RWPE2 (cell line): Measurements from ENCODE around the gene LTC4S.

Experiments used
- ATAC-seq: fragments of 200-7000 bp; cut with Tn5 transposase; 3 replicates; pipeline ENCODE4 v1.9.1; 2021; ENCODE audit warnings: low read depth
- DNase-seq: peaks from one replicate; pipeline ENCODE4 v3.0.0-alpha.2; 2020; ENCODE audit warnings: low spot score
- H3K27ac ChIP-seq: fragments of 450-650 bp; 2 replicates; pipeline ENCODE4 v1.5.1; 2017; ENCODE audit warnings: mild to moderate bottlenecking; ENCODE audit not compliant: poor library complexity, severe bottlenecking
- H3K27me3 ChIP-seq: fragments of 250-450 bp; sonication (Bioruptor Pico); 2 replicates; pipeline ENCODE4 v1.5.1; 2021; ENCODE audit warnings: mild to moderate bottlenecking, moderate library complexity; ENCODE audit not compliant: insufficient read depth, poor library complexity, severe bottlenecking
- H3K36me3 ChIP-seq: fragments of 250-450 bp; sonication (Bioruptor Pico); 2 replicates; pipeline ENCODE4 v1.5.1; 2020; ENCODE audit warnings: low read depth, mild to moderate bottlenecking, moderate library complexity
- H3K4me1 ChIP-seq: fragments of 250-450 bp; sonication (Bioruptor Pico); 2 replicates; pipeline ENCODE4 v1.5.1; 2021; ENCODE audit warnings: mild to moderate bottlenecking, moderate library complexity; ENCODE audit not compliant: insufficient read depth, poor library complexity, severe bottlenecking
- H3K4me3 ChIP-seq: fragments of 250-450 bp; sonication (Bioruptor Pico); 2 replicates; pipeline ENCODE4 v1.5.1; 2021; ENCODE audit warnings: mild to moderate bottlenecking, moderate library complexity; ENCODE audit not compliant: severe bottlenecking
- H3K9me3 ChIP-seq: fragments of 250-450 bp; sonication (Bioruptor Pico); 2 replicates; pipeline ENCODE4 v1.5.1; 2021; ENCODE audit warnings: mild to moderate bottlenecking, moderate library complexity; ENCODE audit not compliant: severe bottlenecking
- TF ChIP-seq, protein P1 (sequence below): fragments of 450-650 bp; IDR thresholded peaks from one replicate; pipeline ENCODE4 v1.5.1; 2017; ENCODE audit warnings: mild to moderate bottlenecking, moderate library complexity; ENCODE audit not compliant: poor library complexity, severe bottlenecking

Gene LTC4S

DNA sequence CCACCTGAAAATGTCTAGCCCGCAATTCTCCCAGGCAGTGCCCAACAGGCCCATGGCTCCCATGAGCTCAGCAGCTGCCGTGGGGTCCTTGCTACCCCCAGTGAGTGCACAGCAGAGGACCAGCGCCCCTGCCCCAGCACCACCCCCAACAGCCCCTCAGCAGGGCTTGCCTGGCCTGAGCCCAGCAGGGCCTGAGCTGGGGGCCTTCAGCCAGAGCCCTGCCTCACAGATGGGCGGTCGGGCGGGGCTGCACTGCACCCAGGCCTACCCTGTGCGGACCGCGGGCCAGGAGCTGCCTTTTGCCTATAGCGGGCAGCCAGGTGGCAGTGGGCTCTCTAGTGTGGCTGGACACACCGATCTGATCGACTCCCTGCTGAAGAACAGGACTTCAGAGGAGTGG is 19.3 kb upstream of the LTC4S start:
- Histone ChIP-seq H3K4me3 (no peak overlapping the region), H3K27ac (no peak overlapping the region), H3K9me3 (no peaks in the 10 kb centered on the region), H3K27me3 (no peaks in the 10 kb centered on the region), H3K4me1 (no peaks in the 10 kb centered on the region), H3K36me3 (peaks cover 81% of the 10 kb centered on the region)
- DNase-seq (peak; percentile 63), ATAC-seq (no peak)
- TF ChIP-seq, protein P1, sequence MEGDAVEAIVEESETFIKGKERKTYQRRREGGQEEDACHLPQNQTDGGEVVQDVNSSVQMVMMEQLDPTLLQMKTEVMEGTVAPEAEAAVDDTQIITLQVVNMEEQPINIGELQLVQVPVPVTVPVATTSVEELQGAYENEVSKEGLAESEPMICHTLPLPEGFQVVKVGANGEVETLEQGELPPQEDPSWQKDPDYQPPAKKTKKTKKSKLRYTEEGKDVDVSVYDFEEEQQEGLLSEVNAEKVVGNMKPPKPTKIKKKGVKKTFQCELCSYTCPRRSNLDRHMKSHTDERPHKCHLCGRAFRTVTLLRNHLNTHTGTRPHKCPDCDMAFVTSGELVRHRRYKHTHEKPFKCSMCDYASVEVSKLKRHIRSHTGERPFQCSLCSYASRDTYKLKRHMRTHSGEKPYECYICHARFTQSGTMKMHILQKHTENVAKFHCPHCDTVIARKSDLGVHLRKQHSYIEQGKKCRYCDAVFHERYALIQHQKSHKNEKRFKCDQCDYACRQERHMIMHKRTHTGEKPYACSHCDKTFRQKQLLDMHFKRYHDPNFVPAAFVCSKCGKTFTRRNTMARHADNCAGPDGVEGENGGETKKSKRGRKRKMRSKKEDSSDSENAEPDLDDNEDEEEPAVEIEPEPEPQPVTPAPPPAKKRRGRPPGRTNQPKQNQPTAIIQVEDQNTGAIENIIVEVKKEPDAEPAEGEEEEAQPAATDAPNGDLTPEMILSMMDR = no peak

GRCh38 chr5:179776411-179776938 is 17.3 kb upstream of the LTC4S start:
- peak; percentile 53 for DNase-seq
- Histone ChIP-seq H3K36me3 (peaks cover 61% of the 10 kb centered on the region), H3K4me3 (no peak overlapping the region), H3K4me1 (no peaks in the 10 kb centered on the region), H3K27me3 (no peaks in the 10 kb centered on the region), H3K9me3 (no peaks in the 10 kb centered on the region), H3K27ac (no peak overlapping the region)
- TF ChIP-seq, protein P1 = no peak
- ATAC-seq = no peak

- Histone ChIP-seq H3K27ac (no peak overlapping the region), H3K36me3 (peaks cover 51% of the 10 kb centered on the region), H3K9me3 (no peaks in the 10 kb centered on the region), H3K27me3 (no peaks in the 10 kb centered on the region), H3K4me1 (no peaks in the 10 kb centered on the region), H3K4me3 (no peak overlapping the region)
- no peak for ATAC-seq
- peak; percentile 38 for DNase-seq
- TF ChIP-seq, protein P1 = no peak
Observed at GRCh38 chr5:179777456-179777855, 16.3 kb upstream of the LTC4S start.

- Histone ChIP-seq H3K9me3 (no peaks in the 10 kb centered on the region), H3K27me3 (no peaks in the 10 kb centered on the region), H3K4me3 (no peak overlapping the region), H3K36me3 (peaks cover 46% of the 10 kb centered on the region), H3K4me1 (no peaks in the 10 kb centered on the region), H3K27ac (no peak overlapping the region)
- TF ChIP-seq, protein P1 = no peak
- ATAC-seq (no peak), DNase-seq (no peak)
Observed at GRCh38 chr5:179777909-179778308, 15.9 kb upstream of the LTC4S start.

GRCh38 chr5:179778591-179778990 is 15.2 kb upstream of the LTC4S start:
- TF ChIP-seq, protein P1 = no peak
- no peaks in the 10 kb centered on the region for H3K4me1 ChIP-seq

More at GRCh38 chr5:179778591-179778990, 15.2 kb upstream of the LTC4S start:
- DNase-seq = peak; percentile 45
- no peak for ATAC-seq
- Histone ChIP-seq H3K9me3 (no peaks in the 10 kb centered on the region), H3K36me3 (peaks cover 39% of the 10 kb centered on the region), H3K27me3 (no peaks in the 10 kb centered on the region), H3K4me3 (no peak overlapping the region), H3K27ac (no peak overlapping the region)
